Activated CD4-positive, alpha-beta memory T cell treated with anti-CD3 and anti-CD28 coated beads, Interleukin-2, amount 10 ng/mL, durations not matched to agents 7 days and 5 days (primary cell): ENCODE data around the gene SPINDOC. TPM values are rescaled to one million over a fixed set of nuclear protein-coding genes. Genes with fewer than 3 reads are reported as not detected.

ENCODE experiments used
- CTCF ChIA-PET: fragments of 350-600 bp; sonication (Branson Sonifier 250); formaldehyde crosslinking; loops from one replicate; lab custom pipeline; 2021; ENCODE audit warnings: antibody characterized with exemption, inconsistent platforms; lab: Charles Lee
- POLR2A ChIA-PET: fragments of 350-600 bp; sonication (Branson Sonifier 250); formaldehyde crosslinking; loops from one replicate; lab custom pipeline; 2021; ENCODE audit warnings: antibody characterized with exemption; lab: Charles Lee
- DNase-seq: peaks from one replicate; pipeline ENCODE4 v3.0.0-alpha.2; 2020
- H3K27ac Mint-ChIP-seq: one replicate; pipeline ENCODE4 v1.8.0; 2021; ENCODE audit warnings: mild to moderate bottlenecking, mixed read lengths
- H3K27me3 Mint-ChIP-seq: one replicate; pipeline ENCODE4 v1.8.0; 2021; ENCODE audit warnings: mixed read lengths
- H3K36me3 Mint-ChIP-seq: one replicate; pipeline ENCODE4 v1.8.0; 2021; ENCODE audit warnings: low read depth, mixed read lengths
- H3K4me1 Mint-ChIP-seq: one replicate; pipeline ENCODE4 v1.8.0; 2021; ENCODE audit warnings: mixed read lengths
- H3K4me3 Mint-ChIP-seq: one replicate; pipeline ENCODE4 v1.8.0; 2021; ENCODE audit warnings: mild to moderate bottlenecking, mixed read lengths
- H3K9me3 Mint-ChIP-seq: one replicate; pipeline ENCODE4 v1.8.0; 2021; ENCODE audit warnings: mixed read lengths
- total RNA-seq, 2 experiments: library from RNA; stranded (reverse); gene quantifications; one replicate each; pipeline ENCODE4 v1.2.3, GENCODE V29; 2021

Gene SPINDOC
- total RNA-seq, 2 experiments from 2014 or later: 33.2 to 37.2 TPM

- Mint-ChIP-seq H3K27ac (peak overlapping the region; percentile 72), H3K4me1 (peaks cover 86% of the 10 kb centered on the region), H3K27me3 (no peaks in the 10 kb centered on the region), H3K36me3 (peaks cover 29% of the 10 kb centered on the region), H3K4me3 (peak overlapping the region; percentile 22), H3K9me3 (no peaks in the 10 kb centered on the region)
- ChIA-PET CTCF (interaction anchor here (0.6 to 2.6 kb wide), 3 partner anchors 18 to 131 kb away, joined by 3 to 11 read pairs (median 9); no protein-coding TSS in a partner anchor), POLR2A (interaction anchor here (1.3 to 3.1 kb wide), 6 partner anchors 16 to 31 kb away, joined by 3 to 13 read pairs (median 4); partner anchors contain the start of gene MARK2)
- peak; percentile 69 for DNase-seq
Observed at GRCh38 chr11:63869683-63870082, 56.4 kb downstream of the SPINDOC start.

- POLR2A ChIA-PET: interaction anchor here (1.1 to 3.1 kb wide), 6 partner anchors 9 to 32 kb away, joined by 3 to 13 read pairs (median 4); partner anchors contain the start of gene MARK2
- DNase-seq: no peak
- Mint-ChIP-seq H3K4me1 (peaks cover 79% of the 10 kb centered on the region), H3K27me3 (no peaks in the 10 kb centered on the region), H3K9me3 (no peaks in the 10 kb centered on the region), H3K27ac (peak overlapping the region; percentile 9), H3K36me3 (peaks cover 24% of the 10 kb centered on the region), H3K4me3 (no peak overlapping the region)
- CTCF ChIA-PET: interaction anchor here (0.9 to 2.6 kb wide), 3 partner anchors 17 to 34 kb away, joined by 3 to 11 read pairs (median 9); no protein-coding TSS in a partner anchor
Observed at GRCh38 chr11:63870351-63871140, 57.3 kb downstream of the SPINDOC start.

- no peak overlapping the region for H3K27ac Mint-ChIP-seq
- H3K4me1 Mint-ChIP-seq: peaks cover 63% of the 10 kb centered on the region
- CTCF ChIA-PET: interaction anchor here (0.6 to 2.3 kb wide), 4 partner anchors 20 to 73 kb away, joined by 3 to 16 read pairs (median 4); partner anchors contain the start of gene MARK2
Observed at GRCh38 chr11:63871962-63872799, 58.9 kb downstream of the SPINDOC start.

GRCh38 chr11:63872800-63873197, 59.5 kb downstream of the SPINDOC start:
- H3K27me3 Mint-ChIP-seq: no peaks in the 10 kb centered on the region
- CTCF ChIA-PET: interaction anchor here (1.5 to 2.3 kb wide), 3 partner anchors 19 to 73 kb away, joined by 3 to 16 read pairs (median 4); partner anchors contain the start of gene MARK2
- peaks cover 23% of the 10 kb centered on the region for H3K36me3 Mint-ChIP-seq
- POLR2A ChIA-PET: interaction anchor here (0.8 to 2.7 kb wide), 4 partner anchors 15 to 34 kb away, joined by 4 to 7 read pairs (median 6); partner anchors contain the start of gene MARK2
- no peak overlapping the region for H3K4me3 Mint-ChIP-seq
- H3K27ac Mint-ChIP-seq: no peak overlapping the region
- no peaks in the 10 kb centered on the region for H3K9me3 Mint-ChIP-seq
- DNase-seq: no peak
- H3K4me1 Mint-ChIP-seq: peaks cover 57% of the 10 kb centered on the region

More at GRCh38 chr11:63871962-63872799, 58.9 kb downstream of the SPINDOC start:
- H3K27me3 Mint-ChIP-seq: no peaks in the 10 kb centered on the region
- peaks cover 23% of the 10 kb centered on the region for H3K36me3 Mint-ChIP-seq
- DNase-seq: peak; percentile 59
- no peak overlapping the region for H3K4me3 Mint-ChIP-seq
- no peaks in the 10 kb centered on the region for H3K9me3 Mint-ChIP-seq
- POLR2A ChIA-PET: interaction anchor here (0.8 to 2.7 kb wide), 4 partner anchors 15 to 34 kb away, joined by 4 to 7 read pairs (median 6); partner anchors contain the start of gene MARK2

GRCh38 chr11:63873311-63873710, 60.1 kb downstream of the SPINDOC start:
- Mint-ChIP-seq H3K36me3 (peaks cover 21% of the 10 kb centered on the region), H3K27ac (no peak overlapping the region), H3K4me3 (no peak overlapping the region), H3K4me1 (peaks cover 57% of the 10 kb centered on the region), H3K27me3 (no peaks in the 10 kb centered on the region), H3K9me3 (no peaks in the 10 kb centered on the region)
- DNase-seq: no peak
- ChIA-PET POLR2A (interaction anchor here (1.4 to 2.7 kb wide), 2 partner anchors 17 to 19 kb away, joined by 5 to 7 read pairs; no protein-coding TSS in a partner anchor), CTCF (interaction anchor here (2.3 kb wide), 1 partner anchor 35 kb away, joined by 16 read pairs; the partner anchor contains the start of gene MARK2)

GRCh38 chr11:63874511-63874910, 61.3 kb downstream of the SPINDOC start:
- Mint-ChIP-seq H3K9me3 (no peaks in the 10 kb centered on the region), H3K4me3 (no peak overlapping the region), H3K36me3 (peaks cover 15% of the 10 kb centered on the region), H3K4me1 (peaks cover 46% of the 10 kb centered on the region), H3K27ac (no peak overlapping the region), H3K27me3 (no peaks in the 10 kb centered on the region)
- ChIA-PET CTCF (interaction anchor here (1.2 to 1.3 kb wide), 2 partner anchors 12 to 32 kb away, joined by 3 to 4 read pairs; no protein-coding TSS in a partner anchor), POLR2A (interaction anchor here (1.4 kb wide), 1 partner anchor 36 kb away, joined by 3 read pairs; the partner anchor contains the start of gene MARK2)
- DNase-seq: no peak

GRCh38 chr11:63875506-63876065, 62.3 kb downstream of the SPINDOC start:
- ChIA-PET CTCF (interaction anchor here (1.3 kb wide), 1 partner anchor 11 kb away, joined by 4 read pairs; no protein-coding TSS in a partner anchor), POLR2A (interaction anchor here (1.0 to 1.4 kb wide), 4 partner anchors 9 to 37 kb away, joined by 3 read pairs; partner anchors contain the start of gene MARK2)
- no peak overlapping the region for H3K4me3 Mint-ChIP-seq
- H3K4me1 Mint-ChIP-seq: peaks cover 44% of the 10 kb centered on the region
- H3K36me3 Mint-ChIP-seq: peaks cover 11% of the 10 kb centered on the region
- no peak for DNase-seq
- no peaks in the 10 kb centered on the region for H3K9me3 Mint-ChIP-seq
- no peak overlapping the region for H3K27ac Mint-ChIP-seq
- H3K27me3 Mint-ChIP-seq: no peaks in the 10 kb centered on the region

- peaks cover 15% of the 10 kb centered on the region for H3K36me3 Mint-ChIP-seq
- no peak overlapping the region for H3K27ac Mint-ChIP-seq
- H3K27me3 Mint-ChIP-seq: no peaks in the 10 kb centered on the region
- POLR2A ChIA-PET: interaction anchor here (1.0 to 1.3 kb wide), 3 partner anchors 8 to 16 kb away, joined by 3 read pairs; no protein-coding TSS in a partner anchor
- peaks cover 42% of the 10 kb centered on the region for H3K4me1 Mint-ChIP-seq
- no peak for DNase-seq
- CTCF ChIA-PET: interaction anchor here (1.1 kb wide), 1 partner anchor 14 kb away, joined by 3 read pairs; no protein-coding TSS in a partner anchor
- H3K9me3 Mint-ChIP-seq: no peaks in the 10 kb centered on the region
- H3K4me3 Mint-ChIP-seq: no peak overlapping the region
Observed at GRCh38 chr11:63876616-63877015, 63.4 kb downstream of the SPINDOC start.

Other genes with a start within 250 kb of the SPINDOC start
- 10 to 100 TPM; 13.1 to 14.9 TPM for gene PLAAT3, start 199.0 kb upstream of the SPINDOC start, total RNA-seq
- gene ATL3, start 142.1 kb upstream of the SPINDOC start, total RNA-seq: 10 to 100 TPM; 33.0 to 33.2 TPM
- 10 to 100 TPM; 68.2 to 75.6 TPM for gene RTN3, start 132.0 kb upstream of the SPINDOC start, total RNA-seq
- gene ZFTA, start 44.7 kb upstream of the SPINDOC start, total RNA-seq: 1 to 10 TPM; 1.1 to 1.7 TPM
- gene MARK2, start 25.7 kb downstream of the SPINDOC start, total RNA-seq: 10 to 100 TPM; 48.7 to 54.2 TPM
- gene RCOR2, start 103.7 kb downstream of the SPINDOC start, total RNA-seq: not detected
- 10 to 100 TPM; 28.9 to 31.1 TPM for gene NAA40, start 125.5 kb downstream of the SPINDOC start, total RNA-seq
- 100 to 1,000 TPM; 506 to 527 TPM for gene COX8A, start 161.2 kb downstream of the SPINDOC start, total RNA-seq
- 10 to 100 TPM; 86.8 to 93.6 TPM for gene OTUB1, start 173.0 kb downstream of the SPINDOC start, total RNA-seq
- gene FLRT1, start 222.5 kb downstream of the SPINDOC start, total RNA-seq: under 1 TPM; 0.05 to 0.23 TPM